ENCODE data around the gene CBLL2.

The CBLL2 gene, protein sequence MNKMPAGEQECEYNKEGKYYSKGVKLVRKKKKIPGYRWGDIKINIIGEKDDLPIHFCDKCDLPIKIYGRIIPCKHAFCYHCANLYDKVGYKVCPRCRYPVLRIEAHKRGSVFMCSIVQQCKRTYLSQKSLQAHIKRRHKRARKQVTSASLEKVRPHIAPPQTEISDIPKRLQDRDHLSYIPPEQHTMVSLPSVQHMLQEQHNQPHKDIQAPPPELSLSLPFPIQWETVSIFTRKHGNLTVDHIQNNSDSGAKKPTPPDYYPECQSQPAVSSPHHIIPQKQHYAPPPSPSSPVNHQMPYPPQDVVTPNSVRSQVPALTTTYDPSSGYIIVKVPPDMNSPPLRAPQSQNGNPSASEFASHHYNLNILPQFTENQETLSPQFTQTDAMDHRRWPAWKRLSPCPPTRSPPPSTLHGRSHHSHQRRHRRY

DNA sequence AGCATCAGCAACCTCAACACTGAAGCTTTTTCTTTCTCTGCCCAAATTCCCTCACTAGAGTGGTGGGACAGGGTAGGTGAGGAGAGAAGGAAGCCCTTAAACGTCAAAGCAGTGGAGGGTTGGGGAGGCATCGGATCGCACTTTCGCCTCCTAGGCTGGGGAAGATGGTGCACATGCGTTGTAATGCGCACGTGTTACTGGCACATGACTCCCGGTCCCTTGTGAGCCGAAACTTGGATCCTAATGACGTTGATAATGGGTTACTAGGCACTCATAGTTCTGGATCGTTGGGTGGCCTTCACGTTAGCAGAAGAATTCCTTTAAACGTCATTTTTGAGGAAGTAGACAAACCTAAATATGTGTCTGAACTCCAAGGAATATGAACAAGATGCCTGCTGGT lies at the start of gene CBLL2:
Gene CBLL2 (plus strand): TSS at position 301 of the 400 bp plus-strand sequence. CDS start 79 bp downstream, at position 380.
- TF ChIP-seq, protein P1, sequence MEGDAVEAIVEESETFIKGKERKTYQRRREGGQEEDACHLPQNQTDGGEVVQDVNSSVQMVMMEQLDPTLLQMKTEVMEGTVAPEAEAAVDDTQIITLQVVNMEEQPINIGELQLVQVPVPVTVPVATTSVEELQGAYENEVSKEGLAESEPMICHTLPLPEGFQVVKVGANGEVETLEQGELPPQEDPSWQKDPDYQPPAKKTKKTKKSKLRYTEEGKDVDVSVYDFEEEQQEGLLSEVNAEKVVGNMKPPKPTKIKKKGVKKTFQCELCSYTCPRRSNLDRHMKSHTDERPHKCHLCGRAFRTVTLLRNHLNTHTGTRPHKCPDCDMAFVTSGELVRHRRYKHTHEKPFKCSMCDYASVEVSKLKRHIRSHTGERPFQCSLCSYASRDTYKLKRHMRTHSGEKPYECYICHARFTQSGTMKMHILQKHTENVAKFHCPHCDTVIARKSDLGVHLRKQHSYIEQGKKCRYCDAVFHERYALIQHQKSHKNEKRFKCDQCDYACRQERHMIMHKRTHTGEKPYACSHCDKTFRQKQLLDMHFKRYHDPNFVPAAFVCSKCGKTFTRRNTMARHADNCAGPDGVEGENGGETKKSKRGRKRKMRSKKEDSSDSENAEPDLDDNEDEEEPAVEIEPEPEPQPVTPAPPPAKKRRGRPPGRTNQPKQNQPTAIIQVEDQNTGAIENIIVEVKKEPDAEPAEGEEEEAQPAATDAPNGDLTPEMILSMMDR (IDR thresholded peaks at IDR 0.05; ENCODE audit: control insufficient read depth, insufficient read depth, low read depth, low read length, missing control alignments), result no peak
- no peak for DNase-seq (ENCODE audit: low read depth)
- no peak within 1 kb of the TSS for H3K4me3 ChIP-seq (ENCODE audit: control insufficient read depth, low read depth, low read length)

DNA sequence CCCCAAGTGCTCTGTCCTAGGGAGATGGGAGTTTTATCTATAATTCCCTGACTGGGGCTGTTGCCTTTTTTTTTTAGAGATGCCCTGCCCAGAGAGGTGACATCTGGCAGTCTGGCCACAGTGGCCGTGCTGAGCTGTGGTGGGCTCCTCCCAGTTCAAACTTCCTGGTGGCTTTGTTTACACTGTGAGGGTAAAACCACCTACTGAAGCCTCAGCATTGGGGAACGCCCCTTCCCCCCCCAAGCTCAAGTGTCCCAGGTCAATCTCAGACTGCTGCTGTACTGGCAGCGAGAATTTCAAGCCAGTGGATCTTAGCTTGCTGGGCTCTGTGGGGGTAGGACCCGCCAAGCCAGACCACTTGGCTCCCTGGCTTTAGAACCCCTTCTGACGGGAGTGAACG lies 38.3 kb upstream of the CBLL2 start:
- DNase-seq (ENCODE audit: low read depth), result no peak
- H3K4me3 ChIP-seq (ENCODE audit: control insufficient read depth, low read depth, low read length), result no peak overlapping the region
- TF ChIP-seq, protein P1 (IDR thresholded peaks at IDR 0.05; ENCODE audit: control insufficient read depth, insufficient read depth, low read depth, low read length, missing control alignments), result no peak

GRCh38 chrX:22237479-22237878 lies 35.2 kb upstream of the CBLL2 start:
- DNase-seq (ENCODE audit: low read depth), result no peak
- TF ChIP-seq, protein P1 (IDR thresholded peaks at IDR 0.05; ENCODE audit: control insufficient read depth, insufficient read depth, low read depth, low read length, missing control alignments), result no peak
- no peak overlapping the region for H3K4me3 ChIP-seq (ENCODE audit: control insufficient read depth, low read depth, low read length)

DNA sequence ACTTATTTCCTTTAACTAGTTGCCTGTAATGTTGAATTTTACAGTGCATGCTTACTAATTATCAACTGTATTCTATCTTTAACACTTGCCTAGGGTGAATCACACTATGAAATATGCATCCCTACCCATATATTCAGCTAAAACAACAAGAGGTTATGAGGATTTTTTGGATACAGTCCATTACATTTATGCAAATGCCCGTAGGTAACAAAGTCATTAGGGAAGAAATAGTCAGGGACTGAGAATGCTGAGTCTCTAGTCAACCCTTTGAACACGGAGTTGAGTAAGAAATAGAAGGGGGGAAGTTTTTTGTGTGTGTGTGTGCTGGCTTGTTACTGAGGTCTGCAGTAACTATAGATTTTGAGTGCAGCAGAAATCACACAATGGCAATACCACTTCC lies 26.1 kb upstream of the CBLL2 start:
- H3K4me3 ChIP-seq (ENCODE audit: control insufficient read depth, low read depth, low read length), result no peak overlapping the region
- TF ChIP-seq, protein P1 (IDR thresholded peaks at IDR 0.05; ENCODE audit: control insufficient read depth, insufficient read depth, low read depth, low read length, missing control alignments), result no peak
- DNase-seq (ENCODE audit: low read depth), result peak; percentile 10

DNA sequence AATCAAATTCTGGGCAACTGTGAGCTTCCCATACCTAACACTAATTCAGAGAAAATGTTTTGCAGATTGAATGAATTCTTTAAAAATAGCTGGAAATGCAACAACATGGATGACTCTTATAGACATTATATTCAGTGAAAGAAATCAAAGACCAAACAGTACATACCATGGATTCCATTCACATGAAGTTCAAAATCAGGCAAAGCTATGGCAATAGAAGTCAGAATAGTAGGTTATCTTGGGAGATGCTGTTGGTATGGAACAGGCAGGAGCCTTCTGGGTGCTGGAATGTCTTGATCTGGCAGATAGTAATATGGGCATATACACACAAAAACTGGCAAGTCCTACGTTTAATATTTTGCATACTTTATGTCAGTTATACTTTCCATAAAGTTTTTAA lies 25.5 kb upstream of the CBLL2 start:
- DNase-seq (ENCODE audit: low read depth), result no peak
- TF ChIP-seq, protein P1 (IDR thresholded peaks at IDR 0.05; ENCODE audit: control insufficient read depth, insufficient read depth, low read depth, low read length, missing control alignments), result no peak

DNA sequence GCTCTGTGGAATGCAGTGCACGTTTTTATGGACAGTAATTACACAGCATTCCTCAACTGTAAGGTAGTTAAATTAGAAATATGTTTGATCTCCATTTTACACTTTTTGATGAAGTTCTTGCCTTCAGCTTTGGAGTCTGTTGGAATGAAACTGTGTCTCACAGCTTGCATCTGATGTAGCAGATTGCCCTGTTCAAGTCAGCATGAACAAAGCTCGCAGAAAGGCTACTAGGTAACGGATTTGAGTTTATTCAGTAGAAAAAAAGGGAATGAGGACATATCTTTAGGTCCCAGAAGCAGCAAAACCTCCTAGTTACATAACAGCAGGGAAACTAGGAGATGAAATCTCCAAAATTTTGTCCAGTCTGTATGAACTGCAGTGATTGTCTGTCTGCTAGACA lies 24.3 kb upstream of the CBLL2 start:
- TF ChIP-seq, protein P1 (IDR thresholded peaks at IDR 0.05; ENCODE audit: control insufficient read depth, insufficient read depth, low read depth, low read length, missing control alignments), result no peak
- no peak for DNase-seq (ENCODE audit: low read depth)
- H3K4me3 ChIP-seq (ENCODE audit: control insufficient read depth, low read depth, low read length), result no peak overlapping the region

More for the DNA sequence above, 25.5 kb upstream of the CBLL2 start:
- no peak overlapping the region for H3K4me3 ChIP-seq (ENCODE audit: control insufficient read depth, low read depth, low read length)

Data from AG09309 (cell line).